ENCODE measurements around the gene CAMK2D.

DNA sequence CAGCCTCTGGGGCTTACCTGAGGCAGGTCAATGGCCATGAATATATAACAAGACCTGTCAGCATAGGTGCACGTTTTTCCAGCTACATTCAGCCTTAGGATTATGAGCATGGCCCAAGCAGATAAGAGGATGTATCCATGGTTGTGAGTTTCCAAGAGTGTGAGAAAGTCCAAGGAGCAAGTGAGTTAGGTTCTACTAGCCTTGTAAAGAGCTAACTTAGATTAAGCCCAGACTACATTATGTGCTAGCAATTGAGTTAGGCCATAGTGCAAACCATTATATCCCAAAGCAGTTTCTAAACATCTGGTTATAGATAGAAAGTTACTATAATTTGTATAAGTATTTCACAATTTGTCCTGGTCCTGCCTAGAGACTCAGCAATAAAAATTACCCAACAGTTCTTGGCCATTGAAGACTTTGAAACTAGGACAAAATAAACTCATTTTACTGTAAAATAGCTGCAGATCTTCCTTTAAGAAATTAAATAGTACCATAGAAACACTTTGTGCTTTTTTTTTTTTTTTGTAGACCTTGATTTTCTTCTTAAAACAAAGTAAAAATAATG lies 312.0 kb downstream of the CAMK2D start:
- TF ChIP-seq, protein P1, sequence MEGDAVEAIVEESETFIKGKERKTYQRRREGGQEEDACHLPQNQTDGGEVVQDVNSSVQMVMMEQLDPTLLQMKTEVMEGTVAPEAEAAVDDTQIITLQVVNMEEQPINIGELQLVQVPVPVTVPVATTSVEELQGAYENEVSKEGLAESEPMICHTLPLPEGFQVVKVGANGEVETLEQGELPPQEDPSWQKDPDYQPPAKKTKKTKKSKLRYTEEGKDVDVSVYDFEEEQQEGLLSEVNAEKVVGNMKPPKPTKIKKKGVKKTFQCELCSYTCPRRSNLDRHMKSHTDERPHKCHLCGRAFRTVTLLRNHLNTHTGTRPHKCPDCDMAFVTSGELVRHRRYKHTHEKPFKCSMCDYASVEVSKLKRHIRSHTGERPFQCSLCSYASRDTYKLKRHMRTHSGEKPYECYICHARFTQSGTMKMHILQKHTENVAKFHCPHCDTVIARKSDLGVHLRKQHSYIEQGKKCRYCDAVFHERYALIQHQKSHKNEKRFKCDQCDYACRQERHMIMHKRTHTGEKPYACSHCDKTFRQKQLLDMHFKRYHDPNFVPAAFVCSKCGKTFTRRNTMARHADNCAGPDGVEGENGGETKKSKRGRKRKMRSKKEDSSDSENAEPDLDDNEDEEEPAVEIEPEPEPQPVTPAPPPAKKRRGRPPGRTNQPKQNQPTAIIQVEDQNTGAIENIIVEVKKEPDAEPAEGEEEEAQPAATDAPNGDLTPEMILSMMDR (IDR thresholded peaks at IDR 0.05; ENCODE audit: borderline replicate concordance, extremely low read depth, low read length, poor library complexity, severe bottlenecking) = no peak
- TF ChIP-seq EZH2 (IDR thresholded peaks at IDR 0.05; ENCODE audit: borderline replicate concordance, low read depth, low read length, severe bottlenecking) = no peak

All from DND-41 (cell line).